ENCODE measurements around the gene RPS15. TPM values are rescaled to one million over a fixed set of nuclear protein-coding genes. Genes with fewer than 3 reads are reported as not detected.

Gene RPS15
- total RNA-seq, 1 donor from 2014 or later, result 352 TPM

DNA sequence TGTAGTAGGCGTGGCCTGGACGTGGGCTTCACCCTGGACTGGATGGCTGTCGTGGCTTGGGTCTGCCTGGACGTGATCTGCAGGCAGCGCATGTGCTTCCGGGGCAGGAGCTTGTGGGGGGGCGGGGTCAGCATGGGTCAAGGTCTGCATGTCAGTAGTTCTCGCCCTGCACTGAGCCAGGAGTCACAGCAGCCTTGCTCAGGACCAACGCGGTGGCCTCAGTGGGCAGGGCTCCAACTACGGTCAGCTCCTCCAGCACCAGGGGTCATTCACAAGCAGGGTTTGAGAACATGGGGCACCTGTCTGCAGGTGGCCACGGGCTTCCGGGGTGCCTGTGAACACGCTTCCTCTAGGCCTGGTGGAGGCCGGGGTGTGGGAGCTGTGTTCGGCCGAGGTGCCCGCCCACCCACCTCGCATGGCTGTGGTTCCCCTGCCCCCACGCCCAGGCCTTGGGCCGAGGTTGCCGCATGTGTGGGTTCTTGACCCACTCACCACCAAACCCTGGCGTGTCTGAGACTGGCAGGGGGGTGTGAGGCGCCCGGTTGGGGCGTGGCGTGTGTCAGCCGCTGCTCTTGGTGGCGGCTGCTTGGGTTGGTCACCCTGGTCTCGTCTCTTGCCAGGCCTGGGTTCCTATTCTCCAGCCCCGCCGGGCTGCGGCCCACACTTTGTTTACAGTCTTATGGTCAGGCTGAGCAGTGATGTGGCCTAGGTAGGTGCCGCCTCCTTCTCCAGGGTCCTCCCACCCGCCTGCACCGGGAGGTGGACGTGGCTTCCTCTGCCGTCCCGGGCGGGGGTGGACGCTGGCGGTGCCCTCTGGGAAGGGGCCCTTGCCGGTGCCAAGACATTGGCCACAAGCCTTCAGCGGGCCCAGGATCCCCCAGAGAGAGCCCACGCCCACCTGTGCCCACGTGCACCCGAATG is 4.8 kb upstream of the RPS15 start:
- no peak for DNase-seq (ENCODE audit: low read depth in 2 of 2)

DNA sequence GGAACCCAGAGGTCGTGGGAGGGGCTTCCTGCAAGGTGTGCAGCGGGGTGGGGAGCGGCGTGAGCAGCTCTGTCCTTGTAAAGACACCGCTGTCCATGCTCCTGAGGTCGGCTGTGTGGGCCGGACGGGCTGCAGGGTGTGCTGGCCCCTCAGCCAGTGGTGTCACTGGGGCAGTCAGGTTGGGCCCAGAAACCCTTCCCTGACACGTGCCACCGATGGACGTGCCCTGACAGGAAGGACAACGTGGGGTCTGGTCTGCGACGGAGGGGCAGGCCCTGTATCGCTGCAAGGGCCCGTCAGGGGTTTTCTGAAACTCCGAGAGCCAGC is 4.2 kb upstream of the RPS15 start:
- DNase-seq (ENCODE audit: low read depth in 2 of 2), result no peak

DNA sequence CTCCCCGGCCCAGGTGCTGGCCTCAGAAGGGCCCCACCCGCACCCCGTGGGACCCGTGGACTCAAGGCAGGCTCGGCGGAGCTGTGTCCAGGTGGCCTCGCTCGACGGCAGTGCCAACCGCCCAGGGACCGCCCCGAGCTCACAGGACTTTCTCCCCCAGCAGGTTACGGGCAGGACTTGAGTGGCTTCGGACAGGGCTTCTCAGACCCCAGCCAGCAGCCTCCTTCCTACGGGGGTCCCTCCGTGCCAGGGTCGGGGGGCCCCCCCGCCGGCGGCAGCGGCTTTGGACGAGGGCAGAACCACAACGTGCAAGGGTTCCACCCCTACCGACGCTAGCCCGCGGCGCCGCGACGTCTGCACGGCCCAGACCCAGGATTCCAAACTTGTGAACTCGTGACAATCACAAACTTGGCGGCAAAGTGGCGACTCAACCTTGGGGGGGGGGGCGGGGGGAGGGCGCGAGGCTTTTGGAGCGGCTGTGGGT is 3.6 kb upstream of the RPS15 start:
- no peak for DNase-seq (ENCODE audit: low read depth in 2 of 2)

DNA sequence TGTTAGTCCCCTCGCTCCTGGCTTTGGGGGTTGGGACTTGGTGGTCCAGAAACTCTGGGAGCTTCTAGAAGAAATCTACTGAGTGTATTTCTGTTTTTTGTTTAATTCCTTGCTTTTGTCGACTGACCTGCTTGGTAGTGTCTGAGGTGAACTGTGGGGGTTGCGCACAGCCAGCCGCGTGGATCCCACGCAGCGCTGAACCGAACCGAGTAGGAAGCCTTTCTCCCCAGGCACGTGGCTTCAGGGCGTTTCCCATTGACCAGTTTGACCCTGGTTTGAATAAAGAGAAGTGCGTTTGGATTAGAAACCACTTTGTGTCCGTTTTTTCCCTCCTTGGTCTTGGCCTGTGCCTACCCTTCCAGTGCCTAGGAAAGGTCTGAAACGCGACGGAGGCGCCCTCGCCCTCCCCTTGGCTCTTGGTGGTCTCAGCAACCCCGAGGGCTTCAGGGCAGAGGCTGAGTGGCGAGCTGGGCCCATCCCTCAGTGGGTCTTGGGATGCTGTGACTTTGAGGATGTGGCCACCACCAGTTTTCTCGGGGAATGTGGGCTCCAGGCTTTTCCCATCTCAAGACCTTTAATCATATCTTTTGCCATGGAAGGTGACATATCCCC is 2.7 kb upstream of the RPS15 start:
- no peak for DNase-seq (ENCODE audit: low read depth in 2 of 2)

DNA sequence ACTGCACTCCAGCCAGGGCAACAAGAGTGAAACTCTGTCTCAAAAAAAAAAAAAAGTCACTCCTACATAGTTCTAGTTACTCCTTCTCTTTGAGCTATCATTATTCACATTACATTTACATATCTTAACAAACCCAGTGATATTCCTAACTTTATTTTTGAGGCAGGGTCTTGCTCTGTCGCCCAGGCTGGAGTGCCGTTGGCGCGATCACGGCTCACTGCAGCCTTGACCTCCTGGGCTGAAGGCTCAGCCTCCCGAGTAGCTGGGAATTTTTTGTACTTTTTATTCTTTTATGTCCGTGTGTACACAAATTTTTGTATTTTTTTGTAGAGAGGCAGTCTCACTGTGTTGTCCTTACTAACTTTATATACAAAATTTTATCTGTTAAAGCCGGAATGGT is 587 bp upstream of the RPS15 start:
- no peak for DNase-seq (ENCODE audit: low read depth in 2 of 2)

DNA sequence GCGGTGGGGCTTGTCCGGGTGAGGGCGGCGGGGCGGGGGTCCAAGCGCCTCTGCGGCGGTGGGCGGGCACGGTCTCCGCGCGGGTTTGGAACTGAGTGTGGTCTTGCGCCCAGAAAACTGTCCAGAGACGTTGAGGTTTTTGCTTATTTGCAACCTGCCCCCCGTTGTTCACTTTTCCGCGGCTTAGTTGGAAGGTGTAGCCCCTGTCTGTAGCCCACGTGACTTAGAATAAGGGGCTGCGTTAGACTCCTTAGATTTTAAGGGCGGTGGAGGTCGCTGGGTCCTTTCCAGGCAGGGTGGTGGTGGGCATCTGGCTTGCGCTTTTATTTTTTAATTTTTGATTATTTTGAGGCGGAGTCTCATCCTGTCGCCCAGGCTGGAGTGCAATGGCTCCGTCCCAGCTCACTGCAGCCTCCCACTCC is 748 bp downstream of the RPS15 start:
- DNase-seq (ENCODE audit: low read depth in 2 of 2), result no peak

DNA sequence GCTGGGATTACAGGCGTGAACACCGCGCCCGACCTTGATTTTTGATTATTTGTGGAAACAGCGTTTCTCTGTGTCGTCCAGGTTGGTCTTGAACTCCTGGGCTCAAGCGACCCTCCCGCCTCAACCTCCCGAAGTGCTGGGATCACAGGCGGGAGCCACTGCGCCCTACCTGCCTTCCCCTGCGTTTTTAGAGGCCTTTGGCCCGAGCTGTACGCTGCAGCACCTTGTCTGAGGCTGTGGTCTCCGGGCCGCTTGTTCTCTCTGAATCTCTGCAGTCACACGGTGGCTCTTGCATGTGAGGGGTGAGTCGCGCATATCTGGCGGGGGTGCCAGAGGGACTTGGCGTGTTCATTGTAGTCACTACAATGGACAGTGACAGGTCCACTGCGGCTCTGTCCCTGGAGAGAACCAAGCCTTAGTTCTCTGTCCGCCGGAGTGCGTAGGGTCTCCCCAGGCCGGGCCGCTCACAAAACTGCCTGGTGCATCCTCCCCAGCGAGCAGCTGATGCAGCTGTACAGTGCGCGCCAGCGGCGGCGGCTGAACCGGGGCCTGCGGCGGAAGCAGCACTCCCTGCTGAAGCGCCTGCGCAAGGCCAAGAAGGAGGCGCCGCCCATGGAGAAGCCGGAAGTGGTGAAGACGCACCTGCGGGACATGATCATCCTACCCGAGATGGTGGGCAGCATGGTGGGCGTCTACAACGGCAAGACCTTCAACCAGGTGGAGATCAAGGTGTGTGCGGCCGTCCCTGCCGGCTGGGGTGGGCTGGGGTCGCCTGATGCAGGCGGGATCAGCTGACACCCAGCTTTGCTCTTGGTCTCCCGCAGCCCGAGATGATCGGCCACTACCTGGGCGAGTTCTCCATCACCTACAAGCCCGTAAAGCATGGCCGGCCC is 1.6 kb downstream of the RPS15 start:
- DNase-seq (ENCODE audit: low read depth in 2 of 2), result peak in 1 of 2 donors; percentile 36

DNA sequence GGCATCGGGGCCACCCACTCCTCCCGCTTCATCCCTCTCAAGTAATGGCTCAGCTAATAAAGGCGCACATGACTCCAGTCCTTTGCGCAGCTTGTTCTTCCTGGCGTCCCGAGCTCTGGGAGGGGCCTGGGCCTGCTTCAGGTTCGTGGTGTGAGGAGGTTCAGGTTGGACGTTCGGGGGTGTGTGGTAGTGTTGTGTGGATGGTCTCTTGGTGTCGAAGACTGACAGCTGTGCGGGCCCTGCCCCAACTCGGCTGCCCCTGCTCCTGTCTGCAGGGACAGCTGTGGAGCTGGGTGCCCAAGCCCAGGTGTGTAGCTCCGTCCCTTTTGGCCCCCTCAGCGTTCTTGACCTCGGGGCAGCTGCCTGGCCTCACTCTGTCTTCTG is 2.2 kb downstream of the RPS15 start:
- DNase-seq (ENCODE audit: low read depth in 2 of 2), result no peak

DNA sequence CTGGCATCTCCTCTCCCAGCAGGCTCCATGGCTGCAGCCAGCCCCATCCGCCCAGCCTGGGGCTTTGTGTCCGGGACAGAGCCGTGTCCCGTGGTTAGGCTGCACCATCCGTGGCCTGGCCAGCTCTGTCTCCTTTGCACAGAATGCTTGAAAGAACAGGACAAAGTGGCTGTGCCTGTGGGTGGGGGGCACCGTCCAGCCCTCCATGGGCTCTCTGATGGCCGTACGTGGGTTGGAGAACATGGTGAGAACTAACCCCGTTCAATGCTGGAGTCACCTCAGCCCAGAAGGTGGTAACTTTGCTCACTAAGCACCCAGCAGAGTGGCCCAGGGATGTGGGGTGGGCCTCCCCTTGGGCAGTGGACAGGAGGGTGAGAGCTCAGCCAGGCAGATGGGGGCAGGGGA is 2.8 kb downstream of the RPS15 start:
- no peak for DNase-seq (ENCODE audit: low read depth in 2 of 2)

DNA sequence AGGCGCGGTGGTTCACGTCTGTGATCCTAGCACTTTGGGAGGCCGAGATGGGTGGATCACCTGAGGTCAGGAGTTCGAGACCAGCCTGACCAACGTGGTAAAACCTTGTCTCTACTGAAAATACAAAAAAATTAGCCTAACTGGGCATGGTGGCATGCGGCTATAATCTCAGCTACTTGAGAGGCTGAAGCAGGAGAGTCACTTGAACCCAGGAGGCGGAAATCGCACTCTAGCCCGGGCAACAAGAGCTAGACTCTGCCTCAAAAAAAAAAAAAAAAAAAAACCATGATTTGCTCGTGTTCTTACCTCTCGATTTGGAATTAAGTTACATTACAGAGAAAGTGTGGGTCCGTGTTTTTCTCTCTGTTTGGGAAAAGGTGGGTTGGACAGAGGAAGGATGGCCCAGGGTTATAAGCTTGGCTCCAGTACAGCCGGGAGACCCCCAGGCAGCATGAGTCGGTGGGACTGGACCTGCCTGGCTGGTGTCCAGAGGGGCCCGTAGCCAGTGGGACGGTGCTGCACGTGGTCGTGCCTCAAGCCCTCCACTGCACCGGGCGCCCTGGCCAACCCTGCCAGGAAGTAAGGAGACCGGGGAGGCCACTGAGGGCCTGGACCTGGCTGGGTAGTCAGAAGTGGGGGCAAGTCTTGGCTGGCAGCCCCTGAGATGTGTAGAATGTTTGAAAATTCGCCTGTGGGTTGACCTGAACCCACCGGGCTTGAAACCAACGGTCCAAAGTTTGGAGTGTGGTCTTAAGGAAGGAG is 3.7 kb downstream of the RPS15 start:
- DNase-seq (ENCODE audit: low read depth in 2 of 2), result no peak

DNA sequence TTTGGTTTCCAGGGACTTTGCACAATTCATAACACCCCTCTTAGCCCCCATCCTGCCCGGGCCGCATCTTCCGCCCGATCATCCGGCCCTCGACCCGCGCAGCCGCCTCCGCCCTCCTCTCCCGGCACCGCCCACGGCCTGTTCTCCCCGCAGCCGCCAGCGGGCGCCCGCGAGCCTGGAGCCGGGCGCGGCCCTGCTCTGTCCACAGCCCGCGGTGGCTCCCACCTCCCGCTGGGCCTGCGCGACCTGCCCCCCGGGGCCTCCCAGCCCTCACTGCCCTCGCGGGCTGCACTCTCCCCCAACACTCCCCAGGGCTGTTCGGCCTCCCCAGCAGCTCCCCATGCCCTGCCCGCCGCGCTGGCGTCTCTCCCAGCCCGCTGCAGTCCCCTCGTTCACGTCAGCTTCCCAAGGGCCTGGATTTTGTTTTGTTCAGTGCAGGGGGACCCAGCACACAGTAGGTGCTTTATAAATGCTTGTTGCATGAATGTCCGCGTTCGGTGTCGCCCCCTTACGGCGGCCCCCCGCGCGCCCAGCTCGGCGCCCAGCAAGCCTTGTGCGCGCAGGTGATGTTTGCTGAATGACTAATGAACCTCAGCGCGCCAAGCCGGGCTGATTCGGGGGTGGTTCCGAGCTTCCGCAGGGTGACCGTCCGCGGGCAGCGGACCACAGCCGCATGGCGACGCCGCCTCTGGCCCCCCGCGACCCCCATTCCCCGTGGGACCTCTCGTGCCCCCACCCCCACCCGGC is 7.2 kb downstream of the RPS15 start:
- DNase-seq (ENCODE audit: low read depth in 2 of 2), result peak in 1 of 2 donors; percentile 52

DNA sequence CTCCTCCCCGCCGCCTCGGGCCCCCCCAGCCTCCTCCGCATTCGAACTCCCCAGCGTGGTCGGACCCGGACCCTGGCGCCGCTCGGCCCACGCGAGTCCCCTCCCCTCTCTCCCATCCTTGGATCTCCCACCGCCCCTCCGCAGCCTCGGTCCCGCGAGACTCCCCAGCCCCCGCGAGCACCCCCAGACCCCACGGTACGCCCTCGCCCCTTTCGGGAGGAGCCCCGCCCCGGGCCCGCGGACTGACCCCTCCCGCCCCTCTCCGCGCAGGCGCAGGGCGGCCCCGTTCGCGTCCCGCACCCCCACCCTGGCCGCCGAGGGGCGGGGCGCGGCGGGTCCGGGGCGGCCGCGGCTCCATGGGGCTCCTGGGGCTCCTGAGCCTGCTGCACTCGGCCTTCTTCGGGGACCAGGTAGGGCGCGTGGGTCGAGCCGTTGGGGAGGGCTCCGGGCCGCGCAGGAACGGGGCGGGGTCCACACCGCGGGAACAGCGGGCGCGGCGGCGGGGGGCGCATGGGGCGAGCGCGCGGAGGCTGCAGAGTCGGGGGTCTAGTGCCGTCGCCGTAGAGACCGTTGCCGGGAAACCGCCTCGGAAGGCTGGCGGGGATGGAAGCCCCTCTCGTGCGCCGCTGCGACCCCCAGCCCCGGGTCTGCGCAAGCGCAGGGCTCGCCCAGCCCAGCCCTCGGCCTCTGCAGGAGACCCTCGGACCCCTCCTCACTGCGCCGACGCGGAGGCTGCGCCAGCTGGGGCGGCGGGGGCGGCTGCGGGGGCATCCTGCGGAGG is 7.9 kb downstream of the RPS15 start:
- DNase-seq (ENCODE audit: low read depth in 2 of 2), result no peak

DNA sequence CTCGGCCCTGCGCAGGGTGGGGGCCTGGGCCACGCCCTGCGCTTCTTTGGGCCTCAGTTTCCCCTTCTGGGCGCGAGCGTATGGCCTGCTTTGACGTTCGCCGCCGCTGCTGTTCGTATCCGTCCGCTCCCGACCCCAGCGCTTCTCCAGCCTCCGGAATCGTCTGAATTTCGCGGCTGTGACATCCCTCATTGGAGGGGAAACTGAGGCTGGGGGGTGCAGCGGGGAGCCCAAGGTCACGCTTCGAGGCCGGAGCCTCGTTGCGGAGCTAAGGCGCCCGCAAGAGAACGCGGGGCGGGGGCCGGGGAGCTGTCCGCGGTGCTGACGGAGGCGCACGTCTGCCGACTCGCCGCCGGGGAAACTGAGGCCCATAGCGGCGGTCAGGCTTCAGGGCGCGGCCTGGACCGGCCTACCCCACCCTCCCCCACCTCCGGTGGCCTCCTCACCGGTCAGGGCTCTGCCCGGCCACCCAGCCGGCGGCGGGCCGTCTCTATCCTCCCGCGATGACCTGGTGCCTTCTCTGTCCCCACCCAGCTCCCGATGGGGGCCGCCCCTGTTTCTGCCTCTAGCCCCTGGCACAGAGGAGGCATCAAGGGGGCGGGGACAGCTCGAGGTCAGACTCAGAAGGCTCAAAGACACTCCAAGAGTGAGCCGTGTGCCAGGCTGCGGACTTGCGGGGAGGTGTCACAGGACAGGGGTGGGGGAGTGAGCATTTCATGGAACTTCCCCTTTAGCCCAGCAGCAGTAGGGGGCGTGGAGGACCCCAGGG is 8.7 kb downstream of the RPS15 start:
- peak in 1 of 2 donors; percentile 25 for DNase-seq (ENCODE audit: low read depth in 2 of 2)

DNA sequence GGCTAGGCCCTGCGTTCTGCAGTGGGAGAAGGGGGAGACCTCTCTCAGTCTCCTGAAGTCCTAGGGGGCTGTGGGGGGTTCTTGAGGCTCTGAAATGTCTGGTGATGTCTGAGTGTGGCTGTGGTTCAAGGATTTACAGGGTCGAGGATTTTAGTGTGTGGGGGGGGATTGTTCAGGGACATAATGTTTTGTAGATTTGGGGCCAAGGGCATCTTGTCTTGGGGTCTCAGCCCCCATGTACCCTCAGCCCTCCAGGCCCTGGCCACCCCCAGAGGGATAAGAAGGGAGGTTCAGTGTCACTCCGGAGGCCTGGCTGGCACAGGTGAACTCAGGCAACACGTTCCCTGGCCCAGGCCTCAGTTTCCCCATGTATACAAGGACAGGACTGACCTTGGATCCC is 9.3 kb downstream of the RPS15 start:
- no peak for DNase-seq (ENCODE audit: low read depth in 2 of 2)

DNA sequence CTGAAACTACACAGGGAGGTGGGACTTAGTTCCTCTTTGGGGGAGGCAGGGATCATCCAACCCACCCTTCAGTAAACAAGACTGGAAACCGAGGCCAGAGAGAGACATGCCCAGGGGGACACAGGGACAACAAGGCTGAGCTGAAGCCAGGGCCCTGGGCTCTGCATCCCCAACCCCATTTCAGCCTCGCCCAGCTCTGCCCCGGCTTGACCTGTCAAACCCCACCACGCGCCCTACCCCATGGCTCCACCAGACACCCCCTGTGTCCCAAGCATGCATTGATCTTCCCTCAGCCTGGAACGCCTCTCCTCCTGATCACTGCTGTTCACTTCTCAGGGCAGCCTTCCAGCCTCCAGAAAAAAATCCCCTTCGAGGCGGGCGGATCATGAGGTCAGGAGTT is 9.7 kb downstream of the RPS15 start:
- DNase-seq (ENCODE audit: low read depth in 2 of 2), result no peak

DNA sequence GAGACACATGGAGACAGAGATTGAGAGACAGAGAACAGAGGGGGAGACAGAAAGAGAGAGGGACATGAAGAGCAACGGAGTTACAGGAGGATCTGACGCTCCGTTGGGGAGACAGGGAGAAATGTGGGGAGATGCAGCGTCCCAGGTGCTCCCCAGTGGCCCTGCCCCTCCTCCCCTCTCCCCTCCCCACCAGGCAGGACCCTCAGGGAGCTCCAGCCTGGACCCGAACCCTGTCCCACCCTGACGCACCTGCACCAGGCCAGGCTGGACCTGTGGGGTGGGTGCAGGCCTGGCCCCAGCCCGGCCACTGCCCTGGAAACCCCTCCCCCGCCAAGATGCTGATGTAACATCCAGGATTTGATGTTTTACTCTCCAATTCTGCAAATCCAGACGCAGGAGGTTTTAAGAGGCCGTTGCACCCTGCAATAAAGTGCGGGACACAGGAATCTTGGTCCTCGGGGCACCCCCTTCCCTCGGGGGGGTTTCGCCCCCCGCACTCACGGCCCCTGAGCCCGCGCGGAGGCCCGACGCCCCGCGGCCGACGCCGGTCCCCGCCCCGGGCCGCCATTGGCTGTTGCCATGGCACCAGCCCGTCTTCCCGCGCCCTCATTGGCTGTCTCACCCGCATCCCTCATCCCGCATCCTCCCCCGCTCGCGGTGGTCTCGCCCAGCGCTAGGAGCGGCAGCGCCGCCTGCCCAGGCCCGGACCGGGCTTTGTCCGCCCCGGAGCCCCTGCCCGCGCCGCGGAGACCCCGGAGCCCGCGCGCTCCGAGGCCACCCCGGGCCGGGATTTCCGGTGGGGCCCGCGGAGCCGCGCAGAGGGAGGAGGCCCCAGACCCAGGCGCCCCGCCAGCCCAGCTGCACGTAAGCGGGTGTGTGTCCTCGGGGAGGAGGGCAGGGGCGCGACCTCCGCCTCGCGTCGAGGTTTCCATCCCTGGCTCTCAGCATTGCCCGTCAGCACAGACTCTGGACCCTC is 11.6 kb downstream of the RPS15 start, which contains the start of gene APC2:
Gene APC2, plus strand, starts transcription at position 655 of the 976 bp plus-strand sequence. CDS start 2,881 bp downstream, outside the sequence.
- DNase-seq (ENCODE audit: low read depth in 2 of 2), result peak in 1 of 2 donors; percentile 35
